ENCODE measurements around the gene C6orf132.

DNA sequence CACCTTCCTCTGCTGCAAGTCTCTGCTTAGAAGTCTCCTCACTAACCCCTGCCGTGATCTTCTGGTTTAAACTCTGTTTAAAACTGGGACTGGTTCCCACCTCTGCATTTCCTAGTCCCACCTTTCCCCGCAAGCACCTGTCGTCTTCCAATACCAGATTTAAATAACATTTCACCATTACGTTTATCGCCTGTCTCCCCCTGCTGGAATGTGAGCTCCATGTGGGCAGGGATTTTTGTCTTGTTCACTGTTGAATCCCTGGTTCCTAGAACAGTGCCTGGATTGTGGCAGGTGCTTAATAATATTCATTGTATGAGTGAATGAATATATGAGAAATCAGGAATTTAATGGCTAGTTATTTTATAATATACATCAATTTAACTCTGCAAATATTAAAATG, 33.4 kb upstream of the C6orf132 start:
- TF ChIP-seq, protein P1, sequence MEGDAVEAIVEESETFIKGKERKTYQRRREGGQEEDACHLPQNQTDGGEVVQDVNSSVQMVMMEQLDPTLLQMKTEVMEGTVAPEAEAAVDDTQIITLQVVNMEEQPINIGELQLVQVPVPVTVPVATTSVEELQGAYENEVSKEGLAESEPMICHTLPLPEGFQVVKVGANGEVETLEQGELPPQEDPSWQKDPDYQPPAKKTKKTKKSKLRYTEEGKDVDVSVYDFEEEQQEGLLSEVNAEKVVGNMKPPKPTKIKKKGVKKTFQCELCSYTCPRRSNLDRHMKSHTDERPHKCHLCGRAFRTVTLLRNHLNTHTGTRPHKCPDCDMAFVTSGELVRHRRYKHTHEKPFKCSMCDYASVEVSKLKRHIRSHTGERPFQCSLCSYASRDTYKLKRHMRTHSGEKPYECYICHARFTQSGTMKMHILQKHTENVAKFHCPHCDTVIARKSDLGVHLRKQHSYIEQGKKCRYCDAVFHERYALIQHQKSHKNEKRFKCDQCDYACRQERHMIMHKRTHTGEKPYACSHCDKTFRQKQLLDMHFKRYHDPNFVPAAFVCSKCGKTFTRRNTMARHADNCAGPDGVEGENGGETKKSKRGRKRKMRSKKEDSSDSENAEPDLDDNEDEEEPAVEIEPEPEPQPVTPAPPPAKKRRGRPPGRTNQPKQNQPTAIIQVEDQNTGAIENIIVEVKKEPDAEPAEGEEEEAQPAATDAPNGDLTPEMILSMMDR (conservative IDR thresholded peaks at IDR 0.05; ENCODE audit: low read depth, low read length): peak; percentile 47
- no peak for TF ChIP-seq EZH2 (IDR thresholded peaks at IDR 0.05; ENCODE audit: borderline replicate concordance, low read depth, low read length, poor library complexity, severe bottlenecking)
